ENCODE data around the gene RAB24. TPM values are rescaled to one million over a fixed set of nuclear protein-coding genes. Genes with fewer than 3 reads are reported as not detected.
A peak's percentile ranks its signal among the peaks of the same experiment; 100 is the strongest.

RAB24 gene
- total RNA-seq, 2 donors from 2014 or later = 79.1 to 92.0 TPM

DNA sequence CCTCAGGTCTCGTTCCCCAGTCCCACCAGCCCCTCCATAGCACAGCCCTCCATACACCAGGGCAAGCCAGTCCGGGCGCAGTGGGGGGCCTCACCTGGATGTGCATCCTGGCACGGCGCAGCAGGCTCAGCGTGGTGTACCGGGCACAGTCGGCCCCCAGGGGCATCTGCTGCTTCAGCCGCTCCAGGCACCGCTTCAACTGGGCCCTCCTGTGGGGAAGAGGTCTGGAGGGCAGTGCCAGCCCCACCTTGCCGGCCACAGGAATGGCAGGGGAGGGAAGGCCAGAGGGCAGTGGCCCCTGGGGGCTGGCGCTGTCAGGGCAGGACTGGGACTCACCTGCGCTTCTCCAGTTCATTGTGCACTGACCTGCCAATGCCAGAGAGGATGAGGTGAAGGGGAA, 6.8 kb upstream of the RAB24 start:
- intact Hi-C loops (cut with DNase I) = loop anchor here (5.0 to 10.0 kb wide), 2 partner anchors 67 to 164 kb away; partner anchors contain the start of gene DBN1
- Histone ChIP-seq H3K4me3 (no peak overlapping the region), H3K4me1 (peaks cover 67% of the 10 kb centered on the region), H3K27me3 (no peaks in the 10 kb centered on the region), H3K27ac (peak overlapping the region in 1 of 4 donors; percentile 69), H3K9me3 (no peaks in the 10 kb centered on the region), H3K36me3 (replicated peaks in 1 of 2; ENCODE audit: insufficient read depth in 1 of 2, low read depth in 2 of 2) (peaks cover 0 to 8% of the 10 kb centered on the region in 2 donors)
- TF ChIP-seq POLR2A (IDR thresholded peaks at IDR 0.05) = no peak
- TF ChIP-seq, protein P1, sequence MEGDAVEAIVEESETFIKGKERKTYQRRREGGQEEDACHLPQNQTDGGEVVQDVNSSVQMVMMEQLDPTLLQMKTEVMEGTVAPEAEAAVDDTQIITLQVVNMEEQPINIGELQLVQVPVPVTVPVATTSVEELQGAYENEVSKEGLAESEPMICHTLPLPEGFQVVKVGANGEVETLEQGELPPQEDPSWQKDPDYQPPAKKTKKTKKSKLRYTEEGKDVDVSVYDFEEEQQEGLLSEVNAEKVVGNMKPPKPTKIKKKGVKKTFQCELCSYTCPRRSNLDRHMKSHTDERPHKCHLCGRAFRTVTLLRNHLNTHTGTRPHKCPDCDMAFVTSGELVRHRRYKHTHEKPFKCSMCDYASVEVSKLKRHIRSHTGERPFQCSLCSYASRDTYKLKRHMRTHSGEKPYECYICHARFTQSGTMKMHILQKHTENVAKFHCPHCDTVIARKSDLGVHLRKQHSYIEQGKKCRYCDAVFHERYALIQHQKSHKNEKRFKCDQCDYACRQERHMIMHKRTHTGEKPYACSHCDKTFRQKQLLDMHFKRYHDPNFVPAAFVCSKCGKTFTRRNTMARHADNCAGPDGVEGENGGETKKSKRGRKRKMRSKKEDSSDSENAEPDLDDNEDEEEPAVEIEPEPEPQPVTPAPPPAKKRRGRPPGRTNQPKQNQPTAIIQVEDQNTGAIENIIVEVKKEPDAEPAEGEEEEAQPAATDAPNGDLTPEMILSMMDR (IDR thresholded peaks at IDR 0.05) = no peak
- ATAC-seq (no peak), DNase-seq (no peak)
- 87 to 91% methylated on average over 7 to 11 of the region's 13 CpGs for WGBS, 2 donors

GRCh38 chr5:177309351-177310191, 6.1 kb upstream of the RAB24 start:
- DNase-seq (peak; percentile 69 to 75 (median 70)), ATAC-seq (peak; percentile 36)
- no peaks in the 10 kb centered on the region for H3K9me3 ChIP-seq
- H3K4me1 ChIP-seq = peaks cover 75% of the 10 kb centered on the region
- H3K4me3 ChIP-seq = no peak overlapping the region
- H3K27ac ChIP-seq = peak overlapping the region; percentile 50 to 74 (median 60)
- H3K27me3 ChIP-seq = no peaks in the 10 kb centered on the region
- TF ChIP-seq, protein P1 (IDR thresholded peaks at IDR 0.05) = peak in 6 of 7 experiments; percentile 50 to 73 (median 62)
- no peak for TF ChIP-seq POLR2A (IDR thresholded peaks at IDR 0.05)
- WGBS, 2 donors = 48 to 55% methylated on average over 10 of the region's 10 CpGs
- peaks cover 0 to 8% of the 10 kb centered on the region in 2 donors for H3K36me3 ChIP-seq (replicated peaks in 1 of 2; ENCODE audit: insufficient read depth in 1 of 2, low read depth in 2 of 2)
- intact Hi-C loops (cut with DNase I) = loop anchor here (5.0 to 10.0 kb wide), 2 partner anchors 68 to 165 kb away; partner anchors contain the start of gene DBN1

DNA sequence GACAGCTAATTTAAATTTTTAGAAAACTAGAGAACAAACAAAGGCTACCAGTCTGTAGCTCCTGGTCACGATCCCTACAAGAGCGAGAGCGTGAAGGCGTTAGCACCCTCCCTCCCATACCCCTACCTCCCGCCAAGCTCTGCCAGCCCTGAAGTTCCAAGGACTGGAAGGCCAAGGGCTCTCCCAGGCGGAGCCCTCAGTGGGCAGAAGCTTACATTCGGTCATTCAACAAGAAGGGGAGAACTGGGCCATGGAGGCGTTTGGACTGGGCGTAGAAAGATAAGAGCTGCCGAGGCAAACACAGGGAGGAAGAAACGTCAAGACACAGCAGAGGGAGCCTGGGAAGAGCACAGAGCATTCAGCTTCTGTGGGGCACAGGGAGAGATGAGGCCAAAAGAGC, 5.2 kb upstream of the RAB24 start:
- Histone ChIP-seq H3K27me3 (no peaks in the 10 kb centered on the region), H3K4me3 (no peak overlapping the region), H3K9me3 (no peaks in the 10 kb centered on the region), H3K4me1 (peaks cover 81% of the 10 kb centered on the region), H3K27ac (peak overlapping the region; percentile 50 to 74 (median 60)), H3K36me3 (replicated peaks in 1 of 2; ENCODE audit: insufficient read depth in 1 of 2, low read depth in 2 of 2) (peaks cover 0 to 8% of the 10 kb centered on the region in 2 donors)
- ATAC-seq (no peak), DNase-seq (peak in 2 of 4 donors; percentile 40 to 44)
- intact Hi-C loops (cut with DNase I) = no loop called here
- 45 to 47% methylated on average over 11 of the region's 11 CpGs for WGBS, 2 donors
- TF ChIP-seq, protein P1 (IDR thresholded peaks at IDR 0.05) = no peak
- TF ChIP-seq POLR2A (IDR thresholded peaks at IDR 0.05) = no peak

GRCh38 chr5:177307544-177308363, 4.2 kb upstream of the RAB24 start:
- Histone ChIP-seq H3K27ac (peak overlapping the region in 3 of 4 donors; percentile 50 to 74 (median 69)), H3K4me1 (peaks cover 80% of the 10 kb centered on the region), H3K36me3 (replicated peaks in 1 of 2; ENCODE audit: insufficient read depth in 1 of 2, low read depth in 2 of 2) (peaks cover 0 to 8% of the 10 kb centered on the region in 2 donors), H3K4me3 (no peak overlapping the region), H3K27me3 (no peaks in the 10 kb centered on the region), H3K9me3 (no peaks in the 10 kb centered on the region)
- intact Hi-C loops (cut with DNase I) = no loop called here
- TF ChIP-seq, protein P1 (IDR thresholded peaks at IDR 0.05) = no peak
- peak in 1 of 3 donors; percentile 22 for TF ChIP-seq POLR2A (IDR thresholded peaks at IDR 0.05)
- ATAC-seq = peak; percentile 45
- peak; percentile 70 to 87 (median 86) for DNase-seq
- 72 to 78% methylated on average over 11 to 33 of the region's 43 CpGs for WGBS, 2 donors
